HEK293 (cell line): ENCODE results near the gene PLEKHG7.

Source experiments
- CTCF ChIA-PET: fragments of 350-600 bp; formaldehyde crosslinking; extraction: SDS; loops from one replicate; lab custom pipeline; 2021; ENCODE audit warnings: antibody characterized with exemption; lab: Yijun Ruan, JAX
- POLR2A ChIA-PET: fragments of 300-600 bp; formaldehyde crosslinking; extraction: SDS; loops from one replicate; lab custom pipeline; 2020; ENCODE audit warnings: antibody characterized with exemption, inconsistent platforms; lab: Yijun Ruan, JAX
- H3K27ac ChIP-seq: fragments of 200-500 bp; sonication (Bioruptor generic); 2 replicates; pipeline ENCODE4 v1.5.1; 2014; ENCODE audit warnings: low read depth, low read length, control low read depth, inconsistent platforms; ENCODE audit errors: extremely low read depth
- H3K36me3 ChIP-seq, 2 experiments: fragments of 200-500 bp in 1 of 2; sonication (Bioruptor generic) in 1 of 2; 1 replicate in 1 of 2; 2 replicates in 1 of 2; pipeline ENCODE4 v1.5.1; 2014 to 2017; ENCODE audit warnings: inconsistent platforms in 2 of 2, low read length in 2 of 2; ENCODE audit not compliant: control insufficient read depth in 2 of 2, insufficient read depth in 1 of 2
- H3K4me1 ChIP-seq: fragments of 200-500 bp; sonication (Bioruptor generic); 2 replicates; pipeline ENCODE4 v1.5.1; 2014; ENCODE audit warnings: mild to moderate bottlenecking, low read length, inconsistent platforms; ENCODE audit not compliant: control insufficient read depth, insufficient read depth
- H3K4me3 ChIP-seq: 2 replicates; pipeline ENCODE4 v1.5.1; 2011; ENCODE audit warnings: low read depth, mild to moderate bottlenecking, control low read depth, low read length, moderate library complexity
- H3K9me3 ChIP-seq: fragments of 200-500 bp; sonication (Bioruptor generic); 2 replicates; pipeline ENCODE4 v1.5.1; 2014; ENCODE audit warnings: low read depth, low read length, inconsistent platforms; ENCODE audit not compliant: control insufficient read depth, insufficient read depth
- BCL11B ChIP-seq: fragments of 450-650 bp; formaldehyde crosslinking; IDR thresholded peaks from 2 replicates; pipeline ENCODE4 v1.5.1; 2016; ENCODE audit warnings: low read depth, missing biosample characterization, missing genetic modification characterization
- IKZF3 ChIP-seq: fragments of 450-650 bp; IDR thresholded peaks from 2 replicates; pipeline ENCODE4 v1.5.0; 2018; ENCODE audit warnings: missing biosample characterization, mild to moderate bottlenecking, missing genetic modification characterization, moderate library complexity
- OSR2 ChIP-seq: fragments of 450-650 bp; formaldehyde crosslinking; IDR thresholded peaks from 2 replicates; pipeline ENCODE4 v1.5.1; 2016; ENCODE audit warnings: missing biosample characterization, missing genetic modification characterization
- ZFP3 ChIP-seq: fragments of 450-650 bp; formaldehyde crosslinking; IDR thresholded peaks from 2 replicates; pipeline ENCODE4 v1.5.1; 2016; ENCODE audit warnings: low read depth, missing biosample characterization, missing genetic modification characterization
- ZNF10 ChIP-seq: fragments of 450-650 bp; formaldehyde crosslinking; IDR thresholded peaks from 2 replicates; pipeline ENCODE4 v1.5.1; 2017; ENCODE audit warnings: missing biosample characterization, missing genetic modification characterization
- ZNF155 ChIP-seq: fragments of 450-650 bp; formaldehyde crosslinking; IDR thresholded peaks from 2 replicates; pipeline ENCODE4 v1.5.1; 2016; ENCODE audit warnings: missing biosample characterization, missing genetic modification characterization
- ZNF202 ChIP-seq: fragments of 450-650 bp; formaldehyde crosslinking; IDR thresholded peaks from 2 replicates; pipeline ENCODE4 v1.5.1; 2016; ENCODE audit warnings: missing biosample characterization, missing genetic modification characterization, borderline replicate concordance
- ZNF311 ChIP-seq: fragments of 450-650 bp; formaldehyde crosslinking; IDR thresholded peaks from 2 replicates; pipeline ENCODE4 v1.5.1; 2017; ENCODE audit warnings: missing biosample characterization, missing genetic modification characterization, borderline replicate concordance
- ZNF354C ChIP-seq: fragments of 450-650 bp; formaldehyde crosslinking; IDR thresholded peaks from 2 replicates; pipeline ENCODE4 v1.5.1; 2016; ENCODE audit warnings: missing biosample characterization, missing genetic modification characterization, low read depth, borderline replicate concordance
- ZNF423 ChIP-seq: fragments of 450-650 bp; formaldehyde crosslinking; IDR thresholded peaks from 2 replicates; pipeline ENCODE4 v1.5.1; 2016; ENCODE audit warnings: missing biosample characterization, missing genetic modification characterization
- ZNF426 ChIP-seq: fragments of 450-650 bp; formaldehyde crosslinking; IDR thresholded peaks from 2 replicates; pipeline ENCODE4 v1.5.1; 2017; ENCODE audit warnings: missing biosample characterization, missing genetic modification characterization, mild to moderate bottlenecking, inconsistent platforms, moderate library complexity
- ZNF48 ChIP-seq: fragments of 450-650 bp; formaldehyde crosslinking; IDR thresholded peaks from 2 replicates; pipeline ENCODE4 v1.5.1; 2016; ENCODE audit warnings: missing biosample characterization, missing genetic modification characterization
- ZNF658 ChIP-seq: fragments of 450-650 bp; formaldehyde crosslinking; IDR thresholded peaks from 2 replicates; pipeline ENCODE4; 2016; ENCODE audit warnings: missing biosample characterization, missing genetic modification characterization
- ZNF830 ChIP-seq: fragments of 450-650 bp; IDR thresholded peaks from 2 replicates; pipeline ENCODE4 v1.5.0; 2018; ENCODE audit warnings: missing biosample characterization, missing genetic modification characterization, low read depth, mild to moderate bottlenecking, moderate library complexity
- TF ChIP-seq, protein P1 (sequence below): fragments of 450-650 bp; formaldehyde crosslinking; IDR thresholded peaks from 2 replicates; pipeline ENCODE4 v1.5.1; 2016; ENCODE audit warnings: missing biosample characterization, missing genetic modification characterization
- TF ChIP-seq, protein P2 (sequence below): fragments of 450-650 bp; formaldehyde crosslinking; IDR thresholded peaks from 2 replicates; pipeline ENCODE4 v1.5.1; 2016; ENCODE audit warnings: missing biosample characterization, missing genetic modification characterization, borderline replicate concordance
- TF ChIP-seq, protein P3 (sequence below): fragments of 450-650 bp; formaldehyde crosslinking; IDR thresholded peaks from 2 replicates; pipeline ENCODE4 v1.5.1; 2016; ENCODE audit warnings: missing biosample characterization, missing genetic modification characterization
- TF ChIP-seq, protein P4 (sequence below): fragments of 450-650 bp; formaldehyde crosslinking; IDR thresholded peaks from 2 replicates; pipeline ENCODE4 v1.5.1; 2016; ENCODE audit warnings: missing biosample characterization, missing genetic modification characterization

PLEKHG7 gene

DNA sequence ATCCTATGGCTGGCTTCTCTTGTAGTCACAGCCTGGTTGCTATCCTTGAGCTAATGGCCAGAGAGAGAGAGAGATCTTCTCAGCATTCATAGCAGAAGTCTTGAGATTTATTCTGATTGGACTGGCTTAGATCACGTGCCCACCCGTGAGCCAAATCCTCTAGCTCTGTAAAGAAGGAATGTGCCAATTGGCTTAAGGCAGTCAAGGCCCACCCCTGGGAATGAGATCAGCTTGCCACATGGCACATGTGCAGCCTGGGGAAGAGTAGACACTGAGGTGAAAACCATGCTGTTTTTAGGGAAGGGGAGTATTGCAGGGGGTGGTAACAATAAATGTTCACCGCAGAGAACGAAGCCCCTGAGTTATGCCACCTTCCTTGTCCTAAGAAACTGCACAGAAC lies 36.3 kb downstream of the PLEKHG7 start:
- Histone ChIP-seq H3K36me3 (no peaks in the 10 kb centered on the region), H3K27ac (no peak overlapping the region), H3K4me3 (no peak overlapping the region), H3K4me1 (peaks cover 4% of the 10 kb centered on the region; the same call in 1 of the 2 replicates), H3K9me3 (no peaks in the 10 kb centered on the region)
- CTCF ChIA-PET, result interaction anchor here (0.6 to 0.7 kb wide), 2 partner anchors 320 to 728 kb away, joined by 3 to 6 read pairs; no protein-coding TSS in a partner anchor
- POLR2A ChIA-PET, result no interaction called here
- TF ChIP-seq ZFP3, result no peak
- TF ChIP-seq, protein P1, sequence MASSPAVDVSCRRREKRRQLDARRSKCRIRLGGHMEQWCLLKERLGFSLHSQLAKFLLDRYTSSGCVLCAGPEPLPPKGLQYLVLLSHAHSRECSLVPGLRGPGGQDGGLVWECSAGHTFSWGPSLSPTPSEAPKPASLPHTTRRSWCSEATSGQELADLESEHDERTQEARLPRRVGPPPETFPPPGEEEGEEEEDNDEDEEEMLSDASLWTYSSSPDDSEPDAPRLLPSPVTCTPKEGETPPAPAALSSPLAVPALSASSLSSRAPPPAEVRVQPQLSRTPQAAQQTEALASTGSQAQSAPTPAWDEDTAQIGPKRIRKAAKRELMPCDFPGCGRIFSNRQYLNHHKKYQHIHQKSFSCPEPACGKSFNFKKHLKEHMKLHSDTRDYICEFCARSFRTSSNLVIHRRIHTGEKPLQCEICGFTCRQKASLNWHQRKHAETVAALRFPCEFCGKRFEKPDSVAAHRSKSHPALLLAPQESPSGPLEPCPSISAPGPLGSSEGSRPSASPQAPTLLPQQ (tag by site-specific recombination), result 0 out of 2 replicates have a peak, but pooled peaks have one; percentile 41
- TF ChIP-seq ZNF202 (tag by site-specific recombination), result no peak
- no peak for TF ChIP-seq BCL11B

DNA sequence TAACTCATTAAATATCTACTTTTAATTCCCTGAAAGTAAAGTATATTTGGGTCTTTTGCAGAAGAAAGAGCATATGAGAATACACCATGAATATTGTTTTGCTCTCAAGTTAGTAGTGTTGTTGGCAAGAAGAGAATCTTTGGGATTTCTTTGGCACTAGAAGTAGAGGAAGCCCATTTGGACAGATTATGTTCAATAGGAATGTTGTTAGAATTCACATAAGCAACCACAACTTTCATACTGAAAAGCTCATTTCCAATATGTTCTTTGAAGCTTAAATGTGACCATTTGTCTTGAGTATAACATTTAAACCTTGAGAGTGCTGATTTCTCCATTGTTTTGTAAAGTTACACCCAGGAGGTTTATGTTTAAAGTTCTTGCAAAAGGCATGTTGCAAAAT lies 37.6 kb downstream of the PLEKHG7 start:
- Histone ChIP-seq H3K4me3 (no peak overlapping the region), H3K4me1 (peaks cover 4% of the 10 kb centered on the region; the same call in 1 of the 2 replicates), H3K27ac (no peak overlapping the region), H3K36me3 (no peaks in the 10 kb centered on the region), H3K9me3 (no peaks in the 10 kb centered on the region)
- TF ChIP-seq, protein P2, sequence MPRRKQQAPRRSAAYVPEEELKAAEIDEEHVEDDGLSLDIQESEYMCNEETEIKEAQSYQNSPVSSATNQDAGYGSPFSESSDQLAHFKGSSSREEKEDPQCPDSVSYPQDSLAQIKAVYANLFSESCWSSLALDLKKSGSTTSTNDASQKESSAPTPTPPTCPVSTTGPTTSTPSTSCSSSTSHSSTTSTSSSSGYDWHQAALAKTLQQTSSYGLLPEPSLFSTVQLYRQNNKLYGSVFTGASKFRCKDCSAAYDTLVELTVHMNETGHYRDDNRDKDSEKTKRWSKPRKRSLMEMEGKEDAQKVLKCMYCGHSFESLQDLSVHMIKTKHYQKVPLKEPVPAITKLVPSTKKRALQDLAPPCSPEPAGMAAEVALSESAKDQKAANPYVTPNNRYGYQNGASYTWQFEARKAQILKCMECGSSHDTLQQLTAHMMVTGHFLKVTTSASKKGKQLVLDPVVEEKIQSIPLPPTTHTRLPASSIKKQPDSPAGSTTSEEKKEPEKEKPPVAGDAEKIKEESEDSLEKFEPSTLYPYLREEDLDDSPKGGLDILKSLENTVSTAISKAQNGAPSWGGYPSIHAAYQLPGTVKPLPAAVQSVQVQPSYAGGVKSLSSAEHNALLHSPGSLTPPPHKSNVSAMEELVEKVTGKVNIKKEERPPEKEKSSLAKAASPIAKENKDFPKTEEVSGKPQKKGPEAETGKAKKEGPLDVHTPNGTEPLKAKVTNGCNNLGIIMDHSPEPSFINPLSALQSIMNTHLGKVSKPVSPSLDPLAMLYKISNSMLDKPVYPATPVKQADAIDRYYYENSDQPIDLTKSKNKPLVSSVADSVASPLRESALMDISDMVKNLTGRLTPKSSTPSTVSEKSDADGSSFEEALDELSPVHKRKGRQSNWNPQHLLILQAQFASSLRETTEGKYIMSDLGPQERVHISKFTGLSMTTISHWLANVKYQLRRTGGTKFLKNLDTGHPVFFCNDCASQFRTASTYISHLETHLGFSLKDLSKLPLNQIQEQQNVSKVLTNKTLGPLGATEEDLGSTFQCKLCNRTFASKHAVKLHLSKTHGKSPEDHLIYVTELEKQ, result no peak
- no peak for TF ChIP-seq ZNF830
- TF ChIP-seq ZNF423 (tag by site-specific recombination), result no peak
- TF ChIP-seq ZNF311 (tag by site-specific recombination), result no peak
- no peak for TF ChIP-seq IKZF3 (tag by site-specific recombination)
- no peak for TF ChIP-seq ZNF354C (tag by site-specific recombination)
- TF ChIP-seq ZNF48, result no peak
- TF ChIP-seq, protein P3, sequence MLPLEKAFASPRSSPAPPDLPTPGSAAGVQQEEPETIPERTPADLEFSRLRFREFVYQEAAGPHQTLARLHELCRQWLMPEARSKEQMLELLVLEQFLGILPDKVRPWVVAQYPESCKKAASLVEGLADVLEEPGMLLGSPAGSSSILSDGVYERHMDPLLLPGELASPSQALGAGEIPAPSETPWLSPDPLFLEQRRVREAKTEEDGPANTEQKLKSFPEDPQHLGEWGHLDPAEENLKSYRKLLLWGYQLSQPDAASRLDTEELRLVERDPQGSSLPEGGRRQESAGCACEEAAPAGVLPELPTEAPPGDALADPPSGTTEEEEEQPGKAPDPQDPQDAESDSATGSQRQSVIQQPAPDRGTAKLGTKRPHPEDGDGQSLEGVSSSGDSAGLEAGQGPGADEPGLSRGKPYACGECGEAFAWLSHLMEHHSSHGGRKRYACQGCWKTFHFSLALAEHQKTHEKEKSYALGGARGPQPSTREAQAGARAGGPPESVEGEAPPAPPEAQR (tag by site-specific recombination), result no peak
- TF ChIP-seq ZFP3, result no peak
- TF ChIP-seq, protein P4, sequence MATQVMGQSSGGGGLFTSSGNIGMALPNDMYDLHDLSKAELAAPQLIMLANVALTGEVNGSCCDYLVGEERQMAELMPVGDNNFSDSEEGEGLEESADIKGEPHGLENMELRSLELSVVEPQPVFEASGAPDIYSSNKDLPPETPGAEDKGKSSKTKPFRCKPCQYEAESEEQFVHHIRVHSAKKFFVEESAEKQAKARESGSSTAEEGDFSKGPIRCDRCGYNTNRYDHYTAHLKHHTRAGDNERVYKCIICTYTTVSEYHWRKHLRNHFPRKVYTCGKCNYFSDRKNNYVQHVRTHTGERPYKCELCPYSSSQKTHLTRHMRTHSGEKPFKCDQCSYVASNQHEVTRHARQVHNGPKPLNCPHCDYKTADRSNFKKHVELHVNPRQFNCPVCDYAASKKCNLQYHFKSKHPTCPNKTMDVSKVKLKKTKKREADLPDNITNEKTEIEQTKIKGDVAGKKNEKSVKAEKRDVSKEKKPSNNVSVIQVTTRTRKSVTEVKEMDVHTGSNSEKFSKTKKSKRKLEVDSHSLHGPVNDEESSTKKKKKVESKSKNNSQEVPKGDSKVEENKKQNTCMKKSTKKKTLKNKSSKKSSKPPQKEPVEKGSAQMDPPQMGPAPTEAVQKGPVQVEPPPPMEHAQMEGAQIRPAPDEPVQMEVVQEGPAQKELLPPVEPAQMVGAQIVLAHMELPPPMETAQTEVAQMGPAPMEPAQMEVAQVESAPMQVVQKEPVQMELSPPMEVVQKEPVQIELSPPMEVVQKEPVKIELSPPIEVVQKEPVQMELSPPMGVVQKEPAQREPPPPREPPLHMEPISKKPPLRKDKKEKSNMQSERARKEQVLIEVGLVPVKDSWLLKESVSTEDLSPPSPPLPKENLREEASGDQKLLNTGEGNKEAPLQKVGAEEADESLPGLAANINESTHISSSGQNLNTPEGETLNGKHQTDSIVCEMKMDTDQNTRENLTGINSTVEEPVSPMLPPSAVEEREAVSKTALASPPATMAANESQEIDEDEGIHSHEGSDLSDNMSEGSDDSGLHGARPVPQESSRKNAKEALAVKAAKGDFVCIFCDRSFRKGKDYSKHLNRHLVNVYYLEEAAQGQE (tag by site-specific recombination), result no peak
- TF ChIP-seq ZNF155 (tag by site-specific recombination), result no peak
- no peak for TF ChIP-seq OSR2 (tag by site-specific recombination)
- TF ChIP-seq ZNF426, result no peak
- no peak for TF ChIP-seq ZNF10 (tag by site-specific recombination)
- no peak for TF ChIP-seq ZNF658 (tag by site-specific recombination)
- POLR2A ChIA-PET, result no interaction called here
- CTCF ChIA-PET, result interaction anchor here (0.7 kb wide), 1 partner anchor 670 kb away, joined by 3 read pairs; no protein-coding TSS in a partner anchor
